GM21737 (cell line): ENCODE measurements around the gene PNLIPRP1.

Experiments
- ATAC-seq: cut with Tn5 transposase; IDR thresholded peaks from one replicate; pipeline ENCODE4 v1.9.1; 2021; ENCODE audit warnings: mild to moderate bottlenecking, moderate library complexity; ENCODE audit not compliant: unreplicated experiment

PNLIPRP1 gene

GRCh38 chr10:116598329-116598728 lies 7.6 kb downstream of the PNLIPRP1 start:
- ATAC-seq = no peak

DNA sequence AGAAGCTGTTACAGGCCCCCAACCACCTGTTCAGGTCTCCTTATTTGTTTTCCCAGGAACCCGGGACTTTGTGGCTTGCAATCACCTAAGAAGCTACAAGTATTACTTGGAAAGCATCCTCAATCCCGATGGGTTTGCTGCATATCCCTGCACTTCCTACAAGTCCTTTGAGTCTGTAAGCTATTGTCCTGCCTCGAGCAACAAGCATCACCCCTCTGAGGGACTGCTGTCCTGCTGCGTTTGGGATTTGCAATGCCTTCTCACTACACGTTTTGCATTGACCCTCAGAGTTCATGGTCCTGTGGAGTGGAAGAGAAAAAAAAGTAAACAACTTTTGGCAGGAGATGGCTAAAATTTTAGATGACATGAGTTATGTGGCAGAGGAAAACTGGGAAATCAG lies 9.2 kb downstream of the PNLIPRP1 start:
- no peak for ATAC-seq

GRCh38 chr10:116602648-116603400 lies 12.1 kb downstream of the PNLIPRP1 start:
- ATAC-seq = no peak

GRCh38 chr10:116606061-116606483 lies 15.3 kb downstream of the PNLIPRP1 start:
- no peak for ATAC-seq

- no peak for ATAC-seq
Observed at GRCh38 chr10:116607336-116607735, 16.6 kb downstream of the PNLIPRP1 start.

GRCh38 chr10:116608686-116609594 lies 18.2 kb downstream of the PNLIPRP1 start:
- no peak for ATAC-seq

DNA sequence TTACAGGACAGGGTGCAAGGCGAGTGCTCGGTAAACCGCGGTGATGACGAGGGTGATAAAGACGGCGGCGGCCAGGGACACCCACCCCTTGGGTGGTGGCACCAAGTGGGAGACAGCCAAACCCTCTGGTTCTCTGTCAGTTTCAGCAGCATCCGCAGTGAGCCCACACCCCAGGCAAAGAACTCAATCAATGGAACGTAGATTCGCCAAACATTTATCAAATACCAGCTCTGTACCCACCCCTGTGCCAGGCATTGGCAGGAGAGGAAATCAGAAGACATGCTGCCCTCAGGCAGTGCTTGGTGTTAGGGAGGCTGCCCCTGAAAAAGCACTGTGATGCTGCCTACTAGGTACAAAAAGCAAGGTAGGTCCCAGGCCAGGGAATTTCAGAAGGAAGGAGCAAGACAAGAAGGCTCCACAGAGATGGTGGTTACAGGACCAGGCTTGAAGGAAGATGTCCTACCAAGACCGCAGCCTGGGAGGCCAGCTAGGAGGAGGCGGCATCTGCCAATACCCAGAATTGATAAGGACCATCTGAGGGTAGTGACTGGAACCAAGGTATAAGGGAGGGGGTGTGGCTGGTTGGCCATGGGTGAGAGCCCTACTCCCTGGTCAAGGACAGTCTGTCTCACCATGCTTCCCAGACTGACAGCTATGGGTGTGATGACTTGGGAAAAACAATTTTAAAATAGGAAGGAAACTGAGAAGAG lies 19.8 kb downstream of the PNLIPRP1 start:
- no peak for ATAC-seq

DNA sequence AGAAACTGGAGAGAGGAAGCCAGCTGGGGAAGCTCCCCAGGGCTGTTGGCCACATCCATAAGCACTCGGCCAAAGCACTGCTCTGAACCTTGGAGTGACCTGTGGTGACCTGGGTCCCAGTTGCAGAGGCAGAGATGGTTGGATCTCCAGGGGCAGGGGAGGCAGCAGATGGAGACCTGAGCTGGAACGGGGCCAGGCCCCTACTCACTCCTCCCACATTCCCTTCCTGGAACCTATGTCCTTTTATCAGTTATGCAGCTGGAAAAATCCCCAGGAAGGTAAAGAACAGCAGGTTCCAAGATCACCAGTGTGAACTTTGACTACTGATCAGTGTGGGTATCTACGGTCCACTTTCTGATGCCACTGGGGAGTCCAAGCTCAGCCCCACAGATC lies 20.4 kb downstream of the PNLIPRP1 start:
- ATAC-seq = no peak

DNA sequence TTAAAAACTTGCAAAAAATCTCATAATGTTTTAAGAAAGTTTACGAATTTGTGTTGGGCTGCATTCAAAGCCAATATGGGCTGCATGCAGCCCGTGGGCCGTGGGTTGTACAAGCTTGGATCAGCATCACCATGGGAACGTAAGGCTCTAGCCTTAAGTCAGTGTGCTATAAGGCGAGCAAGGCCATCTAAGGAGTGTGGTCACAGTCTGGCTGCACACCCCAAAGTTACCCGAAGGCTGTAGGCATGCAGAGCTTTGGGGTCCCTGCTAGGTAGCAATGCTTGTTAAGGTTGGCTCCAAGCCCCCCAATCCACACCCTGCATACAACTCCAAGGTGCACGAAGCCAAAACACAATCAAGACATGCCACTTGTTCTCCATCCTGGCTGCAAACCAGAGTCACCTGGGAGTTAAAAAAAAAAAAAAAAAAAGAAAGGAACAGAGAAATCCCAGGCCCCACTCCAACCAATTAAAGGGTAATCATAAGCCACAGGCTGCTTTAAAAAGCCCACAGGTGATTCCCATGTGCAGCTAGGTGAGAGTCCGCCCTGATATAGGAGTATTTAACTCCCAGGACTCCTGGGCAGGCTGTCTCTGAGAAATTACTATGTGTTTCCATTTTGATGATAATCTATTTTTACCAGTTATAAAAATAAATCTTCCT lies 21.5 kb downstream of the PNLIPRP1 start:
- no peak for ATAC-seq

GRCh38 chr10:116613471-116613870 lies 22.7 kb downstream of the PNLIPRP1 start:
- no peak for ATAC-seq

- ATAC-seq = no peak
Observed at GRCh38 chr10:116614796-116615195, 24.0 kb downstream of the PNLIPRP1 start.

DNA sequence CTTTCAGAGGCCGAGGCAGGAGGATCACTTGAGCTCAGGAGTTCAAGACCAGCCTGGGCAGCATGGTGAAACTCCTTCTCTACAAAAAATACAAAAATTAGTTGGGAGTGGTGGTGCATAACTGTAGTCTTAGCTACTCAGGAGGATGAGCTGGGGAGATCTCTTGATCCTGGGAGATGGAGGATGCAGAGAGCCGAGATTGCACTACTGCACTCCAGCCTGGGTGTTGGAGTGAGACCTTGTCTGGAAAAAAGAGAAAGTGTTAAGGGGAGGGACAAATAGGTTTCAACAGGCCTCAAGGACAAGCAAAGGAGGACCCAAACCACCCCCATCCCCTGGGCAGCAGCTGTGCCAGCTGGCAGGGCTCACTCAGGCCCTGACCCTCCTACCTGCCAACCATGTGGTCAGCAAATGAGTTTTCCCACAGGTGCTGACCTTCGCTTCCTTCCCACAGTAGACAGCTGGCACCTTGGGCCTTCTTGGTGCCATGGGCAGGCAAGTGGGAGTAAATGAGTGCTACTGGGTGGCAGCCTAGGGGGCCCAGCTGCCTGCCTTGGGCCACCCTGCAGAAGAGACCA lies 24.5 kb downstream of the PNLIPRP1 start:
- ATAC-seq = no peak

- ATAC-seq = no peak
Observed at GRCh38 chr10:116620423-116621400, 30.0 kb downstream of the PNLIPRP1 start, which contains the start of gene PNLIPRP2. PNLIPRP2 (plus strand) TSS chr10:116620953.

DNA sequence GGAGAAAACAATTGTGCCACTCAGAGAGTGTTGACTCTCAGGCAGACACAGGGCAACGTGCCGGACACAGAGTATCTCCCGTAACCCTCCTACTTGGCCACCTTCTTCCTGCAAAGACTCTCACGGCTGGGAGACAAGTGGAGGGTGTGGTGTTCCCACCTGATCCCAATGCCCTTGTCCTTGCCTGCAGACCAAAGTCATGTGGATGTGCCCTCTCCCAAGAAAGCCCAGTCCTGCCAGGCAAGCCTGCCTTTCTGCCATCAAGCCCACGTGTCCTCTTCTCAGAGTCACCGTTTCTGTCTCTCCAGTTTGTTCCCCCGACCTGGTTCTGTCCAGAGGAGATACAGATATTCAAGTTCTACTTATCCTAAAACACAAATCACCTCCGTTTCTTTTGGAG lies 30.7 kb downstream of the PNLIPRP1 start:
- ATAC-seq = no peak

- no peak for ATAC-seq
Observed at GRCh38 chr10:116621934-116622655, 31.3 kb downstream of the PNLIPRP1 start.

DNA sequence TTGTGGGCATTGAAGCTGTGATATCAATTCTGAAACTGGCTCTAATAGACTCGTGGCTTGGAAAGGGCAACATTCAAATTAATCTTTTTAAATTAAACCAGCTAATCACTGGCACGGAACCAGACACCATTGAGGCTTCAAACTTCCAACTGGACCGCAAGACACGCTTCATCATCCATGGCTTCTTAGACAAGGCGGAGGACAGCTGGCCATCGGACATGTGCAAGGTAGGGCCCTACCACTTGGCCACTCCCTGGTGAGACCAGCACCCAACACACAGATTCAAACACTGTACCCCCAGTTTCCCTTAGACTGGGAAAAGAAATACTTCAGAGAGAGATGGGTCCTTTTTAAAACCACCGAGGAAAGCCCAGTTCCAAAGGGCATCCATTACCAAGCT lies 35.1 kb downstream of the PNLIPRP1 start:
- ATAC-seq = no peak

DNA sequence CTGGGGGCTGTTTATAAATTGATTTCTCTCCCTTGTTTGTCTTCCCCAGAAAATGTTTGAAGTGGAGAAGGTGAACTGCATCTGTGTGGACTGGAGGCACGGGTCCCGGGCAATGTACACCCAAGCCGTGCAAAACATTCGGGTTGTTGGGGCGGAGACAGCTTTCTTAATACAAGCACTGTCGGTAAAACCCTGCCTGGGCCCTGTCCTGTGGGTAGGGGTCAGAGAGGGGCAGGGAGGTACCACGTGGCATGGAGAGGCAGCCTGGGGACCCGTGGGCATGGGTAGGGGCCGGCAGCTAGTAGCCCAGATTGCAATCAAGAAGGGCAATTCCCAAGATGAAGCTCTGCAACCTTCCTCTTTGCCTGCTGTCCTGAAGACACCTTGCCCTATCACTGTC lies 36.1 kb downstream of the PNLIPRP1 start:
- ATAC-seq = no peak

- ATAC-seq = no peak
Observed at GRCh38 chr10:116627386-116627933, 36.7 kb downstream of the PNLIPRP1 start.
